Epithelial cell of esophagus (primary cell): ENCODE results near the gene LIN28B.
"Not testable (repeated sequence)": the region's sequence is repeated elsewhere in the genome, so short reads cannot be mapped to it uniquely, and the experiment has no call there.

ENCODE experiments used
- DNase-seq: peaks from one replicate; pipeline ENCODE4 v3.0.0; 2010; ENCODE audit warnings: low read depth
- H3K4me3 ChIP-seq: 2 replicates; pipeline ENCODE4 v1.5.1; 2011; ENCODE audit warnings: mild to moderate bottlenecking, low read length, control low read depth
- TF ChIP-seq, protein P1 (sequence below): IDR thresholded peaks from 2 replicates; pipeline ENCODE4 v1.5.1; 2011; ENCODE audit warnings: low read depth, mild to moderate bottlenecking, low read length, control low read depth, inconsistent platforms; ENCODE audit not compliant: insufficient read depth; ENCODE audit errors: missing control alignments

LIN28B gene

DNA sequence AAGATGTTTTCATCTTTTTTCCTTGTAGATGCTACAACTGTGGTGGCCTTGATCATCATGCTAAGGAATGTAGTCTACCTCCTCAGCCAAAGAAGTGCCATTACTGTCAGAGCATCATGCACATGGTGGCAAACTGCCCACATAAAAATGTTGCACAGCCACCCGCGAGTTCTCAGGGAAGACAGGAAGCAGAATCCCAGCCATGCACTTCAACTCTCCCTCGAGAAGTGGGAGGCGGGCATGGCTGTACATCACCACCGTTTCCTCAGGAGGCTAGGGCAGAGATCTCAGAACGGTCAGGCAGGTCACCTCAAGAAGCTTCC is 121.4 kb downstream of the LIN28B start:
- TF ChIP-seq, protein P1, sequence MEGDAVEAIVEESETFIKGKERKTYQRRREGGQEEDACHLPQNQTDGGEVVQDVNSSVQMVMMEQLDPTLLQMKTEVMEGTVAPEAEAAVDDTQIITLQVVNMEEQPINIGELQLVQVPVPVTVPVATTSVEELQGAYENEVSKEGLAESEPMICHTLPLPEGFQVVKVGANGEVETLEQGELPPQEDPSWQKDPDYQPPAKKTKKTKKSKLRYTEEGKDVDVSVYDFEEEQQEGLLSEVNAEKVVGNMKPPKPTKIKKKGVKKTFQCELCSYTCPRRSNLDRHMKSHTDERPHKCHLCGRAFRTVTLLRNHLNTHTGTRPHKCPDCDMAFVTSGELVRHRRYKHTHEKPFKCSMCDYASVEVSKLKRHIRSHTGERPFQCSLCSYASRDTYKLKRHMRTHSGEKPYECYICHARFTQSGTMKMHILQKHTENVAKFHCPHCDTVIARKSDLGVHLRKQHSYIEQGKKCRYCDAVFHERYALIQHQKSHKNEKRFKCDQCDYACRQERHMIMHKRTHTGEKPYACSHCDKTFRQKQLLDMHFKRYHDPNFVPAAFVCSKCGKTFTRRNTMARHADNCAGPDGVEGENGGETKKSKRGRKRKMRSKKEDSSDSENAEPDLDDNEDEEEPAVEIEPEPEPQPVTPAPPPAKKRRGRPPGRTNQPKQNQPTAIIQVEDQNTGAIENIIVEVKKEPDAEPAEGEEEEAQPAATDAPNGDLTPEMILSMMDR: no peak
- DNase-seq: no peak
- H3K4me3 ChIP-seq: no peak overlapping the region

DNA sequence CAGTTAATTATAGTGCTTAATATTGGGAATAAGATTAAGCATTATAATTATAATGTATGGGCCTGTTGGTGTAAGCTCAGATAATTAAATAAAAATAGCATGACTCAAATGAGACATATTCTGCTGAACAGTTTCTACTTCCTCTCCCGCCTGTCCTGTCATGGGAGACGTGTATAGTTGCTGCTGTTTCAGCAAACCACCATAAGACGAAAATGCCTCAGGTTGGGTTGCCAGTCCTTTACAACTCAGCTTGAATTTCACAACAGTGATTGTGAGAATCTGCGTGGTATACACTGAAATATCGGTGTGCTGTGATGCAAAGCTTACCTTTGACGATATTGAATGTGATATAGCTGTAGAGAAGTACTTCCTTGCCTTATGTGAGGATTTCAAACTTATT is 123.4 kb downstream of the LIN28B start:
- peak; percentile 60 for DNase-seq
- TF ChIP-seq, protein P1: no peak
- no peak overlapping the region for H3K4me3 ChIP-seq

DNA sequence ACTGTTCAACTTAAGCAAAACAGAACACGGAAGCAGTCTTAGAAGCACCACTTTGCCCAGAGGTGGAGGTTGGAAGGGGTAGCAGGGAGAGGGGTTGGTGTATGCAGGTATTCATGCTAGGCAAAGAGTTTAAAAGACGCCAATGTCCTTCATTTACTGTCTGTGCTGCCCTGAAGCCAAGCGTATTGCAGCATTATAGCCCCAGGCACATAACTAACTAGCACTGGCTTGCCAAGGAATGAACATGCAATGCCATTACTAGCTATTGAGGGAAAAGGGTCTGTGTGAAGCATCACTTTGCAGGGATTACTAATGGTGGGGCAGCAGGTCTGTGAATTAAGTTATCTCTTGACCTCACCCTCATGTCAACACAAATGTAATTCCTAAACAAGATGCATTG is 124.8 kb downstream of the LIN28B start:
- peak; percentile 69 for DNase-seq
- not testable (repeated sequence) for H3K4me3 ChIP-seq

DNA sequence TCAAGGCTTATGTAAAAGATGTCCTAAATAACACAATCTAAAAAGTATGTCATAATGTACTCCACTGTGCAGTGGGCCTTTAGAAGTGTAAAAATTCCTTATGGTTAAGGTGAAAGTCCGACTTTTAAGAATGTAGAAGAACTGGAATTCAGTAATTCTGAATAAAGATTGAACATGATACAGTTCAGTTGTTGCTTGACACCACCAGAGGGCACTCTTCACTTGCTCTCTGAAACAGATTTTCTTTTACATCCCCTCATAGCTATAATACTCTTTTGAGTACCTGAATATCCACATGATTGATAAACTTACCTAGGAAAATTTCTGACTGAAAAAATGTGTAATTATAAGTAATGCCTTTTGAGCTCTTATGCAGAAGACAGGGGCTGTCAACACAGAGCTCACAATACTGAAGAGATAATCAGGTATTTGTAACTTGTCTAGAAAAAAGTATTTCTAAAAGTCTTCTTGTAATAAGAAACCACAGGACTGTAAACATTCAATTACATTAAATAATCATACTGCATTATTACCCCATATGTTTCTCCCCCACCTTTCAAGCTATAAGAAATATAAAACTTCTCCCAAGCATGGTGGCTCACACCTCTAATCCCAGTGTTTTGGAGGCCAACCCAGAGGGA is 130.8 kb downstream of the LIN28B start:
- TF ChIP-seq, protein P1: peak; percentile 82
- H3K4me3 ChIP-seq: no peak overlapping the region
- DNase-seq: peak; percentile 71

DNA sequence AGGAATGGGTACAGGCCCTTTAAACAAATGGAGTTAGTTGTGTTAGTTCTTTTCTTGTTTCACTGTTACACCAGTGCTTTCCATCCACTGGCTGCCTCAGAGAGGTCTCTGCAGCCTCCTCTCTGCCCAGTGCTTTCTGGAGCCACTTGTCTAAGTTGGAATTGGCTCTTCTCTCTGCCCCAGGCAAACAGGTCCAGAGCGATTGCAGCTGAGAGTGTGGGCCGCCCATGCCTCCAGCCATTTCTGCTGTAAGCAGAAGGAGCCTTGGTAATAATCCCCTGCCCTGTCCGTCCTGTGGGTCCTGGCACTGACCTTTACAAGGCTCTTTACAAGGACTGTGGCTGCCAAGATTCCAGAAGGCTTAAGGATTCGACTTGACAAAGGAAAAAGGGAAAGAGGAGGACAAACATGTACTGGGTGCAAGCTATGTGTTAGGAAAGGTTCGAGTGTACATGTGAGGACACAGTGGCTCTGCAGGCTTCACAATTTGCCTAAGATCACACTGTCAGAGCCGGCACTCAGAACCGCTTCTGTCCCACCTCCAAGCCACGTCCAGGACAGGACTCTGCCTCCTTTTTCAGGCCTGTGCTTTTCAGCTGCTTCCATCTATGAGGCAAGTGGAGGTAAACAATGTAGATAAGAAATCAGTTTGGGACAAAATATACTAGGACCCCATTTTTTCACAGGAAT is 134.4 kb downstream of the LIN28B start:
- no peak overlapping the region for H3K4me3 ChIP-seq
- DNase-seq: no peak
- TF ChIP-seq, protein P1: no peak

DNA sequence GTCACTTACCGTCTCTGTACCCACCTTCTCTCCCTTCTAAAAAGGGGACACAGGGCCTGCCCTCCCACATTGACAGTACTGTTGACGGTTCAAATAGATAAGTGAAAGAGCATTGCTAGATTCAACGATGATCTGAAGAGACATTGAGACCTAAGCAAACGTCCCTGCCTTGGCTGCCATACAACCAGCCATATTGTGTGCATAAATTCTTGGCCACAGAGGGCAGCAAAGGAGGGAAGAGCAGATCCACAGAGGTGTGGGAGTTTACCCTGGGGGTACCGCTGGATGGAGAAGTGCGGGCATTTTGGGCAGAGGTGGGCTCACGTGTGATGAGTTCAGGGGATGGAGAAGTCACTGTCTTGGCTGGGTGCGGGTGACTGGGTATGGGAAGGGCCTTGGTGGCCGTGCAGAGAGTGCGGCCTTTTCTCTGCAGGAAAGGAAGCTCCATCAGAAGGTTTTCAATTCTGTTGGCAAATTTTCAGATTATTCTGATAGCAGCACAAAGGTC is 137.3 kb downstream of the LIN28B start:
- no peak overlapping the region for H3K4me3 ChIP-seq
- TF ChIP-seq, protein P1: no peak
- DNase-seq: no peak

DNA sequence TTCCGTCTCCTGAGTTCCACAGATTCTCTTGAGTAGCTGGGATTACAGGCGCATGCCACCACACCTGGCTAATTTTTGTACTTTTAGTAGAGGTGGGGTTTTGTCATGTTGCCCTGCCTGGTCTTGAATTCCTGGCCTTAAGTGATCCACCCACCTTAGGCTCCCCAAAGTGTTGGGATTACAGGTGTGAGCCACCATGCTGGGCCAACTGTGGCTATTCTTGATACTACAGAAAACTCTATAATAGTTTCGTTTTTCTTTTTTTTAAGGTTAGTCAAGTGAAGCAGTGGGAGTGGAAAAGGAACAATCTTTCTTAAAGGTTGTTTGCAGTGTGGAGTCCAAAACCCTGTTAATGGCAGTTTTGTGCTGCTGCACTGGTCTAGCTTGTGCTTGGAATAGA is 138.2 kb downstream of the LIN28B start:
- DNase-seq: no peak
- H3K4me3 ChIP-seq: no peak overlapping the region
- TF ChIP-seq, protein P1: no peak
